HG02884 (cell line): ENCODE results near the gene ZFAND5.
A peak's percentile ranks its signal among the peaks of the same experiment; 100 is the strongest.

ENCODE experiments used
- ATAC-seq: cut with Tn5 transposase; IDR thresholded peaks from one replicate; pipeline ENCODE4 v1.9.1; 2021; ENCODE audit warnings: mild to moderate bottlenecking, moderate library complexity; ENCODE audit not compliant: unreplicated experiment

Gene ZFAND5

DNA sequence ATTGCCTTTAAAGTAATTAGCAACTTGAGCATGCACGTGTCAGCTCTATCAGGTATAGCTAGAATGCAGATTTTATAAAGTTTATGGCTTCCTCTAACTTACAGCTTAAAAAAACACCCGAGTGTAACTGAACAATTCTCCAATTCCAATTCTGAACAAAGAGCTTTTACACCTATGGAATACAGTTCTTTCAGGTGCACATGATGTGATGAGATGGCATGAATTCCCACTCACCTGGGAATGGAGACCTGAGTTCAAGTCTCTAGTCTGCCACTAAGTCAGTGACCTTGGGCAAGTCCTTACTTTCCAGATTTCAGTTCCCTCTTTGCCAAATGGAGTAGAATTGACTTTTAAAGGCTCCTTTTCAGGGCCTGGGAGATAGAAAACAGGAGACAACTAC, 1.8 kb downstream of the ZFAND5 start:
- no peak for ATAC-seq

- ATAC-seq = peak; percentile 38
Measured at GRCh38 chr9:72362680-72363139, 2.3 kb downstream of the ZFAND5 start.

- no peak for ATAC-seq
Measured at GRCh38 chr9:72362118-72362531, 2.9 kb downstream of the ZFAND5 start.

DNA sequence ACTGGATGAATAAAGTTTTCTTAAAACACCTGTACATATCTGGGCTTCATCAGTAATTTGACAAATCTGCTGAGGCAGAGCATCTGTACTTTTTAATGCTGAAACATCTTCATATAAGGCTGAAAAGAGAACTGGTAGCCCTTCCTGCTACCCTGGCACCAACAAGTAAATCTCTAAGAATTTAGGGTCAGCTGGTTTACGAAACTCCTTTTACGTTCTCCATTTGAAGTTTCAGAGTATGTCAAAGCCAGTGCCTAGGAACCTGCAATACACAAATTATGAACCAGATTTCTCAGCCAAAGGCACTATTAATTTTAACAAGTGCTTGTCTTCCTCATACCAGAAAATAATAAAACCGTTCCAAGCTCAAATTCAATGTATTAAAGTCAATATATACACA, 3.8 kb downstream of the ZFAND5 start:
- no peak for ATAC-seq

DNA sequence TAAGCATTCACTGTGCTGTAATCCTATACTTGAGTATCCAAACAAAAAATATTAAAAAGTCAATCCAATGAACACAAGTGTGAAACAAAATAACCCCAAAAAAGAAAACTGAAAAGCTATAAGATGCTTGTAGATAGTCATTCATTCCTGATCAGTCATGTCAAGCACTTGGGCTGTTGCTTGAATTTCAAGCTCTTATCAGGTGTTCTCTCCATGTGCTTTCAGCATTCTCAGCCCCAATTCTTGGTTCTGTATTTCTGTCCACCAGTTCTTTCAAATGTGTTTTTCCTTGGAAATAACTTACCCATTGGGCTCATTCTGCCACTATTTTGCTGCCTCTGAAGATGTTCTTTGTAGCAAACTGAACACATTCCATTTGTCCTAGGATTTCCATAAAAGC, 4.7 kb downstream of the ZFAND5 start:
- ATAC-seq = no peak

DNA sequence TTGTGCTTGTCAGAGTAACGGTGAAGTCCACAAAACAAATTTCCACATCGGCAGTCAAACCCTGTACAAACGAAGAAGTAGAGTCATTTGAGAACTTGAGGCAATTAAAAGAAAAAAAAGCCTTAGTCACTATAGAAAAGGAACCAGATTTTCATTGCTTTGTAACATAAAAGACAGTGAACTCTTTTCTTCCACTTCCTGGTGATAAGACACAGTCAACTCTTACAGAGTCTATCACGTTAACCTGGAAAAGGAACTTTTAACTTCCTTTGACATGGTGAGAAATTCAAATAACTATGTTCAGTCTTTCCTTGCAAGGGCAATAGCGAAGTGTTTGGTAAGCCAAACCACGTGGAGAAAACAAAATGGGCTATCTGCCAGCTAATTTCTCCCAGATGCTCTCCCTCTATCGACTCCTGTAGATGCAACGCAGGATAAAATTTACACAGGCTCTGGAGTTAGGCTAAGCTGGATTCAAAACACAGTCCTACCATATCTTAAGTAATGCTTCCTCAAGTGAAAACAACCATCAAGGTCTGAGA, 8.9 kb downstream of the ZFAND5 start:
- no peak for ATAC-seq

GRCh38 chr9:72355153-72355552, 9.9 kb downstream of the ZFAND5 start:
- no peak for ATAC-seq

DNA sequence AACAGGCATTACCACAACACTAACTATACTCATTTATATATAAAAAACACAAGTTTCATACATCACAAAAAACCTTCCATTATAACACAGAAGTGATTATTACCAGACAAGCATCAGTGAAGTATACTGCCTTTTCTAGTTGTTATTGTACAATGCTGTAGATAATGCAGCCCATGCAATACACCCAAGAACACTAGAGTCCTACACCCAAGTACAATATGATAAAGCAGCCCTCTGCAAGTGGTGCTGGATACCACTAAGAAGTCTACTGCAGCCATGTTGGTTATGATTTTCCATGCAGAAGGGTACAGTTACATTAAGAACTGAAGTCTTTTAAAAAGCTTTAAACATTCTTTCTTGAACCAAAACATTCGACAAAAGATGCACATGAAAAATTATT, 10.3 kb downstream of the ZFAND5 start:
- no peak for ATAC-seq

DNA sequence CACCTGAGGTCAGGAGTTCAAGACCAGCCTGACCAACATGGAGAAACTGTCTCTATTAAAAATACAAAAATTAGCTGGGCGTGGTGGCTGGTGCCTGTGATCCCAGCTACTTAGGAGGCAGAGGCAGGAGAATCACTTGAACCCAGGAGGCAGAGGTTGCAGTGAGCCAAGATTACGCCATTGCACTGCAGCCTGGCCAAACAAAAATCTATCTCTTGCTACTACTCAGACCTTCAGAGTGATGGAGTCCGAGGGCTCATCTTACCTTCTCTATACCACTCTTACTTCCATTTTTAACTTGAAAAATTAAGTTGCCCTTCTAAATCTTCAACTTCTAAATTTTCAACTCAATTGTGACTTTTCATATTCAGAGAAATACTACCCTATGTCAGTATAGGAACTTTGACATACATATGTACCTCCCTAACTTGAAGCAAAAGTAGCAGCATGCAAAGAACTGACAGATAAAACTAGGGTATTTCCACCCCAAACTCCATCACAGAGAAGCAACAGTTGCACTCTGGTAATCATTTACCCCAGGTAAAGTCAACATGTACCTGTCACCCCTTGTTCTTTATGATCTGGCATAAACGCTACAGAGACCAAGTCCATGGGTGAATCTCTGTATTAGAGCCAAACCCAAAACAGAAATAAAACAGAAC, 11.4 kb downstream of the ZFAND5 start:
- ATAC-seq = no peak

DNA sequence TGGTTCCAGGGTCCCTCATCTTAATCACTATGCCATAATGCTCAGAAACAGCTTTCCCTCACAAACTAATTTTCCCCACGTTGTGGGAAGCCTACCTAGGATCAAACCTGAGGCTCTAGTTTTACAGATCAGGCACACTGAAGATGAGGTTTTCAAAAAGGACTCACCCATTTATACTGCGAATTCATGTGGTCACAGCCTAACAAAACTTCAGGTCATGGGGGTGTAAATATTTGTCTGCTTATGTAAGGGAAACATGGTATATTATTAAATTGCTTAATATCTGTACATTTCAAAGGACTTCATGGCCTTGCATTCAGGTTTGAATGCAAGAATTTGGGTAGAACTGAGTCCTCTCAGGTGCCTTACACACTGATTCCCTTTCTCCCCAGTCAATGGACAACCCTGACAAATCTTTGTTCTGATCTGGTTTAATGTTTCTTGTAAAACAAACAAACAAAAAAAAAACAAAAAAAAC, 12.1 kb downstream of the ZFAND5 start:
- ATAC-seq = no peak

DNA sequence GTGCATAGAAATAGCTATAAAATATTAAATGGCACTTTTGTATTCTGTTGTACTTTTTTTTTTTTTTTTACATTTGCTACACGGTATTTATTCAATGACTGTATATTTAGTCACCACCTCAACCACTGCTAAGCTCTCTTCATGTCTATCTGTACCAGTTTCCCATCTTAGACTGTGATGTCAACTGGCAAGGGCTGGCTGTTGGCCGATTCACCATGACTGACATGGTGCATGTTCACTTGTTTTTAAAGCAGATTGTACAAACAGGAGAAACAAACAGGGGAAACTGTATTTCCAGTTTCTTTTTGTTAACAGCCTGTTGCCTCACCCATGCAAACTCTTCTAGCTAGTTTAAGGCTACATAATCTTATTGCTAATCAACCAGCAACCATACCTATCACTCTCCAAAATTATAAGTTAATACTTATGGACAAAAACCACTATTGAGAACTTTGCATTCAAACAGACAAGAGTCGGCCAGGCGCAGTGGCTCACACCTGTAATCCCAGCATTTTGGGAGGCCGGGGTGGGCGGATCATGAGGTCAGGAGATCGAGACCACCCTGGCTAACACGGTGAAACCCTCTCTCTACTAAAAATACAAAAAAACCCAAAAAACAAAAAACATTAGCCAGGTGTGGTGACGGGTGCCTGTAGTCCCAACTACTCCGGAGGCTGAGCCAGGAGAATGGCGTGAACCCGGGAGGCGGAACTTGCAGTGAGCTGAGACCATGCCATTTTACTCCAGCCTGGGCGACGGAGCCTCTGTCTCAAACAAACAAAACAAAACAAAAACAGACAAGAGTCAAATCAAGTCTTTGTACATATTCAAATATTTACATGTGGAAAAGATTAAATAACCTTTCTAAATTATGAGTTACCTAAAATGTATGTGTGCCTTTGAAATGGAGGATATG, 13.2 kb downstream of the ZFAND5 start:
- ATAC-seq = no peak

DNA sequence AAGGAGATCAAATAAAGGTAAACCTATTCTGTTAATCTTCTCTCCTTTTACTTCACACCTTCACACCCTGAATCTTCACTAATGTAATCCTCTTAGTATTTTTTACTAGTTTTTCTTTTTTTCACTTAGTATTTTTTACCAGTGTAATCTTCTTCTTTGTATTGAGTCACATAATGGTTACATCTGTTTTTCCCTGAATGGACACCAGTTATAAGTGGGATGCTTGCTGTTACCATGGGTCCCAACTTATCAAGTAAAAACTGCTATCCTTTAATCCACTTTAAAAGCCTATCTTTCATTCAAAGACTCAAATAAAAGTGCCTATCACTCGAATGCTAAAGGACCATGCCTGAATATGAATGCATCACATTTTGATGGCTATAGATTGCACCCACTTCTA, 15.1 kb downstream of the ZFAND5 start:
- no peak for ATAC-seq

DNA sequence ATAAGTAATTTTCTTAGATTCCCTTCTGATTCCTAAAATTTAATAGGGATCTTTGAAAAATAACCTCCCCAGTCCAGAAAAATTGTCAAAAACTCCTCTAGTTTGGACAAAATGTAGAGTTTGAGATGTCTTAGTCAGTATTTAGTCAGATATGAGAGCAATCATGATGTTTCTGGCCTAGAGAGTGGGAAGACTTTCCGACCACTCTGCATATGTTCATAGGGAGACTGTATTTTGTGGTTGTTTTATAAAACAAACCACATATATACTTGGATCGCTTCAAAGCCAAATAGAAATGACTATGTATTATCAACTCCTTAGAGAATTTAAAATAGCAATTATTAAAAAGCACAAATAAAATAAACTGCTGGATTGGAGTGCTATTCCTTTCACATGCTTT, 15.8 kb downstream of the ZFAND5 start:
- no peak for ATAC-seq

GRCh38 chr9:72346333-72346732, 18.7 kb downstream of the ZFAND5 start:
- ATAC-seq = no peak

GRCh38 chr9:72338631-72339030, 26.4 kb downstream of the ZFAND5 start:
- ATAC-seq = no peak

- ATAC-seq = no peak
Measured at GRCh38 chr9:72337286-72337685, 27.7 kb downstream of the ZFAND5 start.

DNA sequence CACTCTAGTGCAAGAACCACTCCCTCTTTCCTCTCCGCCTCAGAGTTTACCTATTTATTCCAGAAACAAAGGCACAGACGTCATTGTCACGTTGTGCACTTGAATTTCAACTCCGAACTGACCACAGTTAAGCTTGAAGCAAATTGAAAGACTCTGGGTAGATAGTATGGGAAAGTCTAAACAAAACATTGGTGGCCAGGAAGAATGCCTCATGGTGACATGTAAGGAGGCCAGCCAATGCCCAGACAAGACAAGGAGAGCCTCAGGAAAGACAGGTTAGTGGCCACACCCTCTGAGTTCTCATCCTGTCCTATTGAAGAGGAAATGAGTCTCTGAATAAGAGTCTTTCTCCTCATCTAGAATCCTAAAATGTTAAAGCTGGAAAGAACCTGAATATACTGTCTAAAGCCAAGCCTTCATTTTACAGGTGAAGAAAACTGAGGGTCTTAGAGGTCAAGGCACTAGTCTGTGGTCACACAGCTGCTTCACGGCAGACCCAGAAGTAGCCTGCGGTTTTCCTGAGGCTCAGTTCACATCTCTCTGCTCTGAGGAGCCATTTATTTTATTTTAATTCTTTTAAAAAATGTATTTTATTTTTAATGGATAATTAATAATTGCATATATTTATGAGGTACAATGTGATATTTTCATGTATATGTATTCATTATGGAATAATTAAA, 30.2 kb downstream of the ZFAND5 start:
- no peak for ATAC-seq

GRCh38 chr9:72333709-72334108, 31.3 kb downstream of the ZFAND5 start:
- ATAC-seq = no peak

DNA sequence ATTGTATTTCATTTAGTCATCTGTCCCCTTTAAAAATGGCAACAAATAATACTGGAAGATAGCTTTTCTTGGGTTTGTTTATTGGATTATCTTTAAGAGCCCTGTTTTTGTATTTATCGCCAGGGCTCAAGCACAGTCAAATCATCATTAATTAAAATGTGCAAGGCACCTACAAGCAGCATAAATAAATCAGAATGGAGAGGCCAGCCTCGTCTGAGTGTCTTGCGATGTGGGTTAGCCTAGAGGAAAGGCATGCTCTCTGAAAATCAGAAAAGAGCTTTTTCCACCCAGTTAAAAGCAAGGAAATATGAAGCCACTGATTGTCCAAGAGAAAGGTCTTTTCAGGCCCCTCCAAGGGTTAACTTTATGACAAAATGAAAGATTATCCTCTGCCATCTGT, 31.8 kb downstream of the ZFAND5 start:
- ATAC-seq = no peak

DNA sequence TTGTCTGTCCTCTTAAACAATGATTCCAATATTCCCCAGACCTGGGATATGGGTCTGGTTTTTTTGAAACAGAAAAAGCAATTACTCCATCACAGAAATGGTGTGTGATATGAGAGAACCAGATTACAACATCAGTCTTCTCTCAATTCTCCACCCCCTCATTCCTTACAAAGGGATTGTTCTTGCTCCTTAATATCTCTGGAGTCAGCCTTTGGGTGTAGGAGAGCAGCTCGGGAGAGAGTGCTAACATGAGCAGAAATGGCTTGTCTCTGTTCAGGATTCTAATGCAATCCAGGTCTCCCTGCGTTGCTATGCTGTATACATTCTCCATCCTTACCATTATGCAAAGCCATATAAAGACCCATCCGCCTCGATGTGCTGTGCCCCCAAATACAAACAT, 32.7 kb downstream of the ZFAND5 start:
- ATAC-seq = no peak

GRCh38 chr9:72327631-72328030, 37.4 kb downstream of the ZFAND5 start:
- ATAC-seq = no peak
